Transverse colon (tissue), 4 donors: Measurements from ENCODE around the gene CCNF. TPM values are rescaled to one million over a fixed set of nuclear protein-coding genes. Genes with fewer than 3 reads are reported as not detected.

Experiments
- DNase-seq: peaks from one replicate; pipeline ENCODE4 v3.0.0-alpha.2; 2019
- H3K27ac ChIP-seq, 4 donors: fragments of 200-600 bp; sonication (generic); 2 replicates each; pipeline ENCODE4 v1.5.1; 2016 to 2018; ENCODE audit warnings: inconsistent platforms in 4 of 4
- H3K27me3 ChIP-seq: fragments of 200-600 bp; sonication (generic); 2 replicates; pipeline ENCODE4 v1.5.1; 2017; ENCODE audit warnings: inconsistent platforms
- H3K36me3 ChIP-seq, 4 donors: fragments of 200-600 bp; sonication (generic); 2 replicates each; pipeline ENCODE4 v1.5.1; 2017 to 2019; ENCODE audit warnings: inconsistent platforms in 4 of 4
- H3K4me1 ChIP-seq, 4 donors: fragments of 200-600 bp; sonication (generic); 2 replicates each; pipeline ENCODE4 v1.5.1; 2017 to 2020; ENCODE audit warnings: inconsistent platforms in 4 of 4
- H3K4me3 ChIP-seq, 4 donors: fragments of 200-600 bp; sonication (generic); 1 replicate in 1 of 4; 2 replicates in 3 of 4; pipeline versions ENCODE4 v1.5.1 to v1.6.1; 2017 to 2019; ENCODE audit warnings: inconsistent platforms in 4 of 4
- H3K9me3 ChIP-seq, 2 donors: fragments of 200-600 bp; sonication (generic); 2 replicates each; pipeline ENCODE4 v1.5.1; 2017 to 2019; ENCODE audit warnings: inconsistent platforms in 2 of 2
- CTCF ChIP-seq, 5 experiments: fragments of 200-600 bp in 3 of 5; fragments of 450-650 bp in 2 of 5; sonication (generic) in 3 of 5; IDR thresholded peaks; 1 replicate in 2 of 5; 2 replicates in 3 of 5; pipeline ENCODE4 v1.5.1; 2016 to 2017; ENCODE audit warnings: antibody characterized with exemption in 5 of 5, inconsistent platforms in 3 of 5, mild to moderate bottlenecking in 2 of 5, moderate library complexity in 1 of 5
- EP300 ChIP-seq: sonication (generic); formaldehyde crosslinking; IDR thresholded peaks from one replicate; pipeline ENCODE4 v1.6.1; 2017; ENCODE audit warnings: antibody characterized with exemption, low read depth
- POLR2A ChIP-seq: fragments of 450-650 bp; IDR thresholded peaks from one replicate; pipeline ENCODE4 v1.6.1; 2016; ENCODE audit warnings: antibody characterized with exemption, mild to moderate bottlenecking, moderate library complexity
- POLR2AphosphoS5 ChIP-seq, 3 donors: sonication (generic); formaldehyde crosslinking; IDR thresholded peaks; one replicate each; pipeline ENCODE4 v1.6.1; 2016; ENCODE audit warnings: antibody characterized with exemption in 3 of 3
- WGBS, 2 donors: methylation state at CpG; one replicate each; pipeline ENCODE4 v1.1.5; 2018; ENCODE audit warnings: low coverage in 1 of 2; 5-methylcytosine and 5-hydroxymethylcytosine counted together
- in situ Hi-C, 4 donors: fragments of 200-750 bp; cut with MboI; loops; one replicate each; pipeline versions ENCODE4 v1.15.0 to v1.15.1; 2017; ENCODE audit warnings: low sequenced_read_pairs in 3 of 4, low pct_ligation_motif_present in 1 of 4, low pct_unique_long_range_greater_than_20kb in 1 of 4
- intact Hi-C: fragments of 100-400 bp; cut with DNase I; formaldehyde crosslinking; loops from one replicate; pipeline ENCODE4 v1.15.1; 2023; ENCODE audit warnings: low total_unique reads
- total RNA-seq, 4 donors: library from RNA; depleted of rRNA; stranded (reverse); fragments of >200 nt; gene quantifications; one replicate each; pipeline ENCODE4 v1.1.0, GENCODE V29; 2016

The CCNF gene
- total RNA-seq, 4 donors from 2014 or later: 0.75 to 24.9 (median 2.3) TPM

- TF ChIP-seq POLR2AphosphoS5 (IDR thresholded peaks at IDR 0.05): no peak
- TF ChIP-seq EP300: no peak
- TF ChIP-seq CTCF (IDR thresholded peaks at IDR 0.05): no peak
- no peak for TF ChIP-seq POLR2A
- no peak overlapping the region for H3K27ac ChIP-seq
- no peak for DNase-seq
- H3K36me3 ChIP-seq: no peaks in the 10 kb centered on the region
- H3K9me3 ChIP-seq: no peaks in the 10 kb centered on the region
- in situ Hi-C loops: loop anchor here in 3 of 4 donors (25.0 kb wide), 3 partner anchors 148 to 323 kb away; partner anchors contain the start of genes ABCA3 (in 2 of the 3), CASKIN1 (in 1 of the 3) and TRAF7 (in 1 of the 3)
- peaks cover 11 to 28% (median 16%) of the 10 kb centered on the region in 4 donors for H3K4me1 ChIP-seq
- no peaks in the 10 kb centered on the region for H3K27me3 ChIP-seq
- H3K4me3 ChIP-seq: no peak overlapping the region
- intact Hi-C loops: no loop called here
- WGBS, 2 donors: 84 to 92% methylated on average over 3 to 13 of the region's 13 CpGs
Measured at GRCh38 chr16:2484898-2485508, 55.8 kb downstream of the CCNF start.

DNA sequence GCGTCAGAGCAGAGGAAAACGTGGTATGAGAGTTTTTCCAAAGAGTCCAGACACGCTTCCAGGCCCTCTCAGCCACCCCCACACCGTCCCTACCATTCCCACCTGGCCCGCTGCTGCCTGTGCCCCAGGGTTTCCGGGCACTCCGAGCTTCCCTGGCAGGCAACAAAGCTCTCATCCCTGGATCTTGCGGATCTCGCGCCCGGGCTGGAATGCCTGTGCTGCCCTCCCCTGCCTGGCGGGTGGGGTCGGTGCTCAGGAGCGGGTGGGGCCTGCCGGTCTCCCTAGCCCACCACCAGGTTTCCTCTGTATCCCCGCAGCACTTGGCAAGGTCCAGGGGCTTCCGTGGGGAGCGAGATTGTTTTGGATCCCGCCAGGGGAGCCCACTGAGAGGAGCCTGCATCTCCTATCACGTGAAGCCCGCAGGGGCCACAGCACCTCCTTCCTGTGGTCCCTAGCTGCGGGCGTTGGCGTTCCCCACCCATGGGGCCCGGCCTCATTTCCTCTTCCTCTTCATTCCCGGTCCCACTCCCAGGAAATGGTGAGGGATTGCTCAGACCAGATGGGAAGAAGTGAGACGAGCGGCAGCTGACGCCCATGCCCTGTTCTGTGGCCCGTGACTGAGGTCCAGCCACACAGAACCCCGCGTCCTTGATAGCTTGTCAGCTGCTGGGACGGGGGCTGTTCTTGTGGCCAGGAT, 56.7 kb downstream of the CCNF start:
- Histone ChIP-seq H3K4me3 (no peak overlapping the region), H3K27me3 (no peaks in the 10 kb centered on the region), H3K36me3 (no peaks in the 10 kb centered on the region), H3K4me1 (peaks cover 10 to 28% (median 11%) of the 10 kb centered on the region in 4 donors), H3K9me3 (no peaks in the 10 kb centered on the region), H3K27ac (no peak overlapping the region)
- DNase-seq: no peak
- in situ Hi-C loops: loop anchor here in 3 of 4 donors (25.0 kb wide), 3 partner anchors 149 to 324 kb away; partner anchors contain the start of genes ABCA3 (in 2 of the 3), CASKIN1 (in 1 of the 3) and TRAF7 (in 1 of the 3)
- WGBS, 2 donors: 82% methylated on average over 33 of the region's 33 CpGs; no CpG with 5 or more reads in 1 of the 2 donors
- intact Hi-C loops: no loop called here
- TF ChIP-seq POLR2AphosphoS5 (IDR thresholded peaks at IDR 0.05) (no peak), EP300 (no peak)

DNA sequence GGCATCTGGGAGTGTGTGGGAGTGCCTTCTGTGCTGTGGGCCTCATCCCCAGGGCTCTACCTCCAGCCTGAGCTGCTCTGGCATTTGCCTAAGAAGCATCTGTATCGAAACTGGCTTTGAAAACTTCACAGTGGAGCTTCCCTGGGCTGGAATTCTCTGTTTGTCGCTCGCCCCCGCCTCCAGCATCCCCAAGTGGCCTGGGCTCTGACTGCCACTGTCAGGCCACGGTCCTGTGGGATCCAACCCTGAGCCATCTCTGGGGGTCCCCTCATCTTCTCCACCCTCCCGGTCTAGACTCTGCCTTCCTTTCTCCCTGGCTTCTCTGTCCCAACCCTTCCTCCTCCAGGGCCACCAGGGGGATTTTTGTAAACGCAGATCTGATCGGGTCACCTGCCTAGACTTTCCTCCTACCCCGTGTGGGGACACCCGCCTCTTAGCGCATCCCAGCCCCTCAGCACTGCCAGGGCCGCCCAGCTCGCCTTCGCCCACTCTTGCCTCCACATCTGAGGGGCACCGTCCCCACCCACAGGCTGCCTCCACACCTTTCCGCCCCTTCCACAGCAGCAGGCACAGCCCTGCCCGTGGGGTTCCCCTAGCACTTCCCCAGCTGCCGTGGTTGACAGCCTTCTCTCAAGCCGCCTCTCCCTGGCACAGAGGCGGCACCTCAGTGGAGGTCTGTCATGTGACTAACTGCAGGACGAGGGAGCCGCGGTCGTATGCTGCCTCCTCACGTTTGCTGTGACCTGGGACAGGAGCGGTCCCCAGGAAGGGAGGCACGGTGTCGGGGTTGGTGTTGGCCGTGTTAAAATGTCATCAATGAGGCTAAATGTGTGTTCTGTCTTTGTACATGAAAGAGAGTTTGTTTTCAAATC, 57.6 kb downstream of the CCNF start:
- 59% methylated on average over 29 of the region's 29 CpGs; no CpG with 5 or more reads in 1 of the 2 donors for WGBS, 2 donors
- in situ Hi-C loops: loop anchor here in 3 of 4 donors (25.0 kb wide), 3 partner anchors 150 to 325 kb away; partner anchors contain the start of genes ABCA3 (in 2 of the 3), CASKIN1 (in 1 of the 3) and TRAF7 (in 1 of the 3)
- Histone ChIP-seq H3K9me3 (no peaks in the 10 kb centered on the region), H3K27me3 (no peaks in the 10 kb centered on the region), H3K36me3 (no peaks in the 10 kb centered on the region), H3K4me1 (peaks cover 8 to 30% (median 10%) of the 10 kb centered on the region in 4 donors), H3K4me3 (no peak overlapping the region), H3K27ac (no peak overlapping the region)
- intact Hi-C loops: no loop called here
- DNase-seq: peak; percentile 75
- TF ChIP-seq CTCF (IDR thresholded peaks at IDR 0.05) (peak in 4 of 5 experiments; percentile 21 to 61 (median 32)), POLR2A (no peak)

GRCh38 chr16:2487517-2487842, 58.2 kb downstream of the CCNF start:
- H3K27ac ChIP-seq: no peak overlapping the region
- no peaks in the 10 kb centered on the region for H3K9me3 ChIP-seq
- intact Hi-C loops: no loop called here
- no peaks in the 10 kb centered on the region for H3K36me3 ChIP-seq
- peaks cover 8 to 31% (median 10%) of the 10 kb centered on the region in 4 donors for H3K4me1 ChIP-seq
- WGBS, 2 donors: 66% methylated on average over 8 of the region's 8 CpGs; no CpG with 5 or more reads in 1 of the 2 donors
- no peak overlapping the region for H3K4me3 ChIP-seq
- no peak for DNase-seq
- TF ChIP-seq POLR2AphosphoS5 (IDR thresholded peaks at IDR 0.05) (no peak), EP300 (no peak)
- no peaks in the 10 kb centered on the region for H3K27me3 ChIP-seq
- in situ Hi-C loops: loop anchor here in 3 of 4 donors (25.0 kb wide), 3 partner anchors 150 to 325 kb away; partner anchors contain the start of genes ABCA3 (in 2 of the 3), CASKIN1 (in 1 of the 3) and TRAF7 (in 1 of the 3)
